IMR-90 (cell line): ENCODE data around the gene CELSR1. TPM values are rescaled to one million over a fixed set of nuclear protein-coding genes. Genes with fewer than 3 reads are reported as not detected.

Experiments used
- ATAC-seq: fragments of 200-7000 bp; cut with Tn5 transposase; 2 replicates; pipeline ENCODE4 v1.9.1; 2020; ENCODE audit warnings: low read depth, mild to moderate bottlenecking, moderate library complexity
- BruUV-seq: library from RNA; stranded (reverse); fragments of 400-500 nt; replicated peaks from 2 replicates; lab custom pipeline; 2021; lab: Mats Ljungman, UMichigan
- CTCF ChIA-PET: fragments of 300-600 bp; formaldehyde crosslinking; extraction: SDS; loops from one replicate; lab custom pipeline; 2021; ENCODE audit warnings: antibody characterized with exemption; lab: Yijun Ruan, JAX
- POLR2A ChIA-PET: fragments of 300-600 bp; sonication (Branson Sonifier 250); formaldehyde crosslinking; loops from one replicate; lab custom pipeline; 2022; ENCODE audit warnings: antibody characterized with exemption; ENCODE audit not compliant: unreplicated experiment; lab: Charles Lee
- DNase-seq: peaks from one replicate; pipeline ENCODE4 v3.0.0; 2013
- H2AFZ ChIP-seq: replicated peaks from 2 replicates; pipeline ENCODE3; 2013; ENCODE audit warnings: low read length, mild to moderate bottlenecking; ENCODE audit not compliant: poor library complexity
- H2AK5ac ChIP-seq: 2 replicates; pipeline ENCODE4 v1.6.1; 2013; ENCODE audit warnings: low read depth, low read length, inconsistent platforms
- H2AK9ac ChIP-seq: replicated peaks from 2 replicates; pipeline ENCODE3; 2013; ENCODE audit warnings: mild to moderate bottlenecking, low read depth, low read length, moderate library complexity; ENCODE audit not compliant: poor library complexity
- H2BK120ac ChIP-seq: 2 replicates; pipeline ENCODE4 v1.6.1; 2013; ENCODE audit warnings: low read depth, low read length, inconsistent platforms
- H2BK15ac ChIP-seq: 3 replicates; pipeline ENCODE4 v1.6.1; 2013; ENCODE audit warnings: low read depth, low read length, inconsistent platforms
- H2BK20ac ChIP-seq: 2 replicates; pipeline ENCODE4 v1.6.1; 2013; ENCODE audit warnings: low read depth, mild to moderate bottlenecking, inconsistent platforms, low read length, moderate library complexity
- H2BK5ac ChIP-seq: 2 replicates; pipeline ENCODE4 v1.6.1; 2013; ENCODE audit warnings: mild to moderate bottlenecking, low read depth, low read length, inconsistent platforms; ENCODE audit not compliant: poor library complexity, severe bottlenecking
- H3K14ac ChIP-seq: replicated peaks from 2 replicates; pipeline ENCODE4 v1.6.1; 2013; ENCODE audit warnings: low read depth, low read length, inconsistent platforms
- H3K18ac ChIP-seq: 2 replicates; pipeline ENCODE4 v1.6.1; 2013; ENCODE audit warnings: low read depth, low read length, control low read depth
- H3K23ac ChIP-seq: 2 replicates; pipeline ENCODE4 v1.6.1; 2013; ENCODE audit warnings: low read depth, low read length, inconsistent platforms
- H3K27ac ChIP-seq: 2 replicates; pipeline ENCODE4 v1.5.1; 2013; ENCODE audit warnings: mild to moderate bottlenecking, control low read depth, low read length; ENCODE audit not compliant: insufficient read depth
- H3K27me3 ChIP-seq: 2 replicates; pipeline ENCODE4 v1.6.1; 2013; ENCODE audit warnings: low read length; ENCODE audit not compliant: control insufficient read depth, insufficient read depth
- H3K36me3 ChIP-seq: 2 replicates; pipeline ENCODE4 v1.6.1; 2013; ENCODE audit warnings: low read length, mixed read lengths; ENCODE audit not compliant: control insufficient read depth, insufficient read depth
- H3K4ac ChIP-seq: 2 replicates; pipeline ENCODE4 v1.6.1; 2013; ENCODE audit warnings: low read depth, low read length, inconsistent platforms
- H3K4me1 ChIP-seq: 2 replicates; pipeline ENCODE4 v1.6.1; 2013; ENCODE audit warnings: low read length, mixed read lengths; ENCODE audit not compliant: control insufficient read depth, insufficient read depth
- H3K4me2 ChIP-seq: 2 replicates; pipeline ENCODE4 v1.6.1; 2013; ENCODE audit warnings: low read depth, mild to moderate bottlenecking, control low read depth, low read length, moderate library complexity
- H3K4me3 ChIP-seq: 2 replicates; pipeline ENCODE4 v1.5.1; 2013; ENCODE audit warnings: low read depth, mild to moderate bottlenecking, control low read depth, low read length, moderate library complexity; ENCODE audit not compliant: insufficient read depth
- H3K56ac ChIP-seq: 2 replicates; pipeline ENCODE4 v1.6.1; 2013; ENCODE audit warnings: low read length, inconsistent platforms; ENCODE audit not compliant: insufficient read depth; ENCODE audit errors: extremely low read depth
- H3K79me1 ChIP-seq, 2 experiments: 2 replicates each; pipeline ENCODE4 v1.6.1; 2013; ENCODE audit warnings: low read length in 2 of 2, inconsistent platforms in 1 of 2, low read depth in 1 of 2
- H3K9ac ChIP-seq: 2 replicates; pipeline ENCODE4 v1.6.1; 2013; ENCODE audit warnings: low read depth, low read length, control low read depth
- H3K9me1 ChIP-seq: 2 replicates; pipeline ENCODE4 v1.6.1; 2013; ENCODE audit warnings: low read length, inconsistent platforms; ENCODE audit not compliant: insufficient read depth
- H3K9me3 ChIP-seq: 2 replicates; pipeline ENCODE4 v1.6.1; 2013; ENCODE audit warnings: low read length; ENCODE audit not compliant: control insufficient read depth, insufficient read depth
- H4K20me1 ChIP-seq: 2 replicates; pipeline ENCODE4 v1.6.1; 2013; ENCODE audit warnings: low read length, inconsistent platforms; ENCODE audit not compliant: insufficient read depth
- H4K5ac ChIP-seq: 2 replicates; pipeline ENCODE4 v1.6.1; 2013; ENCODE audit warnings: mild to moderate bottlenecking, low read depth, low read length, control low read depth
- H4K8ac ChIP-seq, 2 experiments: 2 replicates each; pipeline ENCODE4 v1.6.1; 2013; ENCODE audit warnings: low read depth in 2 of 2, low read length in 2 of 2, control low read depth in 1 of 2, inconsistent platforms in 1 of 2
- H4K91ac ChIP-seq: 2 replicates; pipeline ENCODE4 v1.6.1; 2013; ENCODE audit warnings: low read depth, low read length, inconsistent platforms; ENCODE audit not compliant: insufficient read depth
- BHLHE40 ChIP-seq: fragments of 150-350 bp; IDR thresholded peaks from 2 replicates; pipeline ENCODE4 v1.6.1; 2016; ENCODE audit warnings: mild to moderate bottlenecking, low read depth, low read length
- CEBPB ChIP-seq: IDR thresholded peaks from 2 replicates; pipeline ENCODE4 v1.6.1; 2012; ENCODE audit warnings: low read depth, low read length, improper control_type of control experiment
- CHD1 ChIP-seq: IDR thresholded peaks from 2 replicates; pipeline ENCODE4 v1.6.1; 2012; ENCODE audit warnings: low read depth, low read length, improper control_type of control experiment
- FOS ChIP-seq: fragments of 150-350 bp; IDR thresholded peaks from 2 replicates; pipeline ENCODE4 v1.6.1; 2016; ENCODE audit warnings: low read depth, low read length
- MAFK ChIP-seq: IDR thresholded peaks from 2 replicates; pipeline ENCODE4 v1.6.1; 2012; ENCODE audit warnings: low read depth, low read length, improper control_type of control experiment
- MAZ ChIP-seq: IDR thresholded peaks from 2 replicates; pipeline ENCODE4 v1.6.1; 2012; ENCODE audit warnings: low read depth, mild to moderate bottlenecking, low read length, improper control_type of control experiment, moderate library complexity, borderline replicate concordance
- MXI1 ChIP-seq: IDR thresholded peaks from 2 replicates; pipeline ENCODE4 v1.6.1; 2012; ENCODE audit warnings: low read depth, mild to moderate bottlenecking, low read length, moderate library complexity, borderline replicate concordance
- NFE2L2 ChIP-seq: fragments of 150-350 bp; IDR thresholded peaks from 2 replicates; pipeline ENCODE4 v1.6.1; 2016; ENCODE audit warnings: low read depth, mild to moderate bottlenecking, low read length
- POLR2A ChIP-seq: IDR thresholded peaks from 2 replicates; pipeline ENCODE4 v1.6.1; 2012; ENCODE audit warnings: mild to moderate bottlenecking, low read depth, low read length
- RAD21 ChIP-seq: IDR thresholded peaks from 2 replicates; pipeline ENCODE4 v1.6.1; 2012; ENCODE audit warnings: low read length, improper control_type of control experiment
- RCOR1 ChIP-seq: IDR thresholded peaks from 2 replicates; pipeline ENCODE4 v1.6.1; 2012; ENCODE audit warnings: mild to moderate bottlenecking, low read length, improper control_type of control experiment; ENCODE audit not compliant: insufficient replicate concordance
- RFX5 ChIP-seq: IDR thresholded peaks from 2 replicates; pipeline ENCODE4 v1.8.0; 2012; ENCODE audit warnings: low read depth, mild to moderate bottlenecking, low read length, moderate library complexity
- SMC3 ChIP-seq: fragments of 150-350 bp; IDR thresholded peaks from 2 replicates; pipeline ENCODE4 v1.6.1; 2016; ENCODE audit warnings: low read depth, mild to moderate bottlenecking, antibody characterized with exemption, low read length, moderate library complexity
- WGBS, 2 experiments: methylation state at CpG; one replicate each; pipeline versions ENCODE4 v1.1.5 to v1.1.7; 2013; ENCODE audit warnings: missing lambda C conversion rate in 2 of 2; ENCODE audit not compliant: insufficient read length in 1 of 2; ENCODE audit errors: extremely low coverage in 2 of 2; 5-methylcytosine and 5-hydroxymethylcytosine counted together
- dilution Hi-C: fragments of 300-500 bp; cut with HindIII; formaldehyde crosslinking; loops from one replicate; pipeline ENCODE4 v1.14.3; 2018; ENCODE audit warnings: low sequenced_read_pairs; ENCODE audit not compliant: unreplicated experiment
- in situ Hi-C: fragments of 300-500 bp; cut with MboI; formaldehyde crosslinking; loops from 3 replicates; pipeline ENCODE4 v1.14.3; 2019; ENCODE audit warnings: low sequenced_read_pairs, inconsistent platforms, mixed read lengths
- intact Hi-C: fragments of 100-400 bp; cut with micrococcal nuclease; formaldehyde crosslinking; loops from 2 replicates; pipeline ENCODE4 v1.10.0; 2022
- polyA plus RNA-seq, 3 experiments: library from polyadenylated mRNA; depleted of rRNA; stranded (reverse); fragments of >200 nt; gene quantifications; 2 replicates each; pipeline ENCODE4 v1.2.3, GENCODE V29; 2012; ENCODE audit warnings: low replicate concordance in 1 of 3
- total RNA-seq: library from RNA; depleted of rRNA; stranded (reverse); fragments of >200 nt; gene quantifications from 2 replicates; pipeline ENCODE4 v1.2.3, GENCODE V29; 2012
- TF ChIP-seq, protein P1 (sequence below): conservative IDR thresholded peaks from 2 replicates; pipeline ENCODE4 v1.5.1; 2012; ENCODE audit warnings: mild to moderate bottlenecking, low read depth, low read length, improper control_type of control experiment
- TF ChIP-seq, protein P2 (sequence below): fragments of 150-350 bp; IDR thresholded peaks from 2 replicates; pipeline ENCODE4 v1.6.1; 2016; ENCODE audit warnings: low read depth, mild to moderate bottlenecking, low read length, moderate library complexity, borderline replicate concordance
- TF ChIP-seq, protein P3 (sequence below): fragments of 150-350 bp; IDR thresholded peaks from 2 replicates; pipeline ENCODE4 v1.6.1; 2017; ENCODE audit warnings: mild to moderate bottlenecking, antibody characterized with exemption, low read length, low read depth

CELSR1 gene
- total and polyA plus RNA-seq, 2 of the 4 experiments (the other 2 are of a cell fraction): 0.36 to 0.82 TPM

DNA sequence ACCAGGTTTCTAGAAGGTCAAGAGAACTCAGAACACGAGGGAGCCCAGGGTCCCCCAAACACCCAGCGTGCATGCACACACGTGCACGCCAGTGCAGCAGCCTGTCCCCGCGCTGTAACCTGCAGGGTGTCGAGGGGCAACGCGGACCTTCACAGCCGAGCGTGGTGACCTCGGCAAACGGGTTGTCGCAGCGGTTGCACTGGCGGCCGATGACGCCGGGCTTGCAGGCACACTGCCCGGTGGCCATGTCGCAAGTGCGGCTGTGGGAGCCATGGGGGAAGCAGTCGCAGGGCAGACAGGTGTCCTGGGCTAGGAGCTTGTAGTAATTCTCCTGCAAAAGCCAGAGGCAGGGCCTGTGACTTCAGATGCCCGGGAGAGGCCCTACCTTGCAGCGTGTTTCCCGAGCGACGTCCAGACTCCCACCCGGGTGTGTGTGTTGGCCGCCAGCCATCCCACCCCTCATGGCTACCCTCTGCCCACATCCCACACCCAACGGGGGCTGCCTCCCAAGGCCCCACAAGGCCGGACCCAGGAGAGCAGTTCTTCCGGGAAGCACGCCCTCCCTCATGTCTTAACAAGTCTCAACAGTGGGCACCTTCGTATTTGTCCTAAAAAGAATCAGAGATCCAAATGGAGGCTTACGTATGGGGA is 145.8 kb downstream of the CELSR1 start:
- TF ChIP-seq FOS: no peak
- no peak for TF ChIP-seq NFE2L2
- TF ChIP-seq RCOR1: no peak
- TF ChIP-seq BHLHE40: no peak
- no peak for TF ChIP-seq SMC3
- no peak for TF ChIP-seq MAFK
- TF ChIP-seq CEBPB: no peak
- TF ChIP-seq MXI1: no peak
- TF ChIP-seq RAD21: no peak
- TF ChIP-seq CHD1: no peak
- TF ChIP-seq, protein P1, sequence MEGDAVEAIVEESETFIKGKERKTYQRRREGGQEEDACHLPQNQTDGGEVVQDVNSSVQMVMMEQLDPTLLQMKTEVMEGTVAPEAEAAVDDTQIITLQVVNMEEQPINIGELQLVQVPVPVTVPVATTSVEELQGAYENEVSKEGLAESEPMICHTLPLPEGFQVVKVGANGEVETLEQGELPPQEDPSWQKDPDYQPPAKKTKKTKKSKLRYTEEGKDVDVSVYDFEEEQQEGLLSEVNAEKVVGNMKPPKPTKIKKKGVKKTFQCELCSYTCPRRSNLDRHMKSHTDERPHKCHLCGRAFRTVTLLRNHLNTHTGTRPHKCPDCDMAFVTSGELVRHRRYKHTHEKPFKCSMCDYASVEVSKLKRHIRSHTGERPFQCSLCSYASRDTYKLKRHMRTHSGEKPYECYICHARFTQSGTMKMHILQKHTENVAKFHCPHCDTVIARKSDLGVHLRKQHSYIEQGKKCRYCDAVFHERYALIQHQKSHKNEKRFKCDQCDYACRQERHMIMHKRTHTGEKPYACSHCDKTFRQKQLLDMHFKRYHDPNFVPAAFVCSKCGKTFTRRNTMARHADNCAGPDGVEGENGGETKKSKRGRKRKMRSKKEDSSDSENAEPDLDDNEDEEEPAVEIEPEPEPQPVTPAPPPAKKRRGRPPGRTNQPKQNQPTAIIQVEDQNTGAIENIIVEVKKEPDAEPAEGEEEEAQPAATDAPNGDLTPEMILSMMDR: no peak
- no peak for TF ChIP-seq RFX5
- TF ChIP-seq MAZ: no peak
- no peak for TF ChIP-seq POLR2A
- TF ChIP-seq, protein P2, sequence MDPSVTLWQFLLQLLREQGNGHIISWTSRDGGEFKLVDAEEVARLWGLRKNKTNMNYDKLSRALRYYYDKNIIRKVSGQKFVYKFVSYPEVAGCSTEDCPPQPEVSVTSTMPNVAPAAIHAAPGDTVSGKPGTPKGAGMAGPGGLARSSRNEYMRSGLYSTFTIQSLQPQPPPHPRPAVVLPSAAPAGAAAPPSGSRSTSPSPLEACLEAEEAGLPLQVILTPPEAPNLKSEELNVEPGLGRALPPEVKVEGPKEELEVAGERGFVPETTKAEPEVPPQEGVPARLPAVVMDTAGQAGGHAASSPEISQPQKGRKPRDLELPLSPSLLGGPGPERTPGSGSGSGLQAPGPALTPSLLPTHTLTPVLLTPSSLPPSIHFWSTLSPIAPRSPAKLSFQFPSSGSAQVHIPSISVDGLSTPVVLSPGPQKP: no peak
- TF ChIP-seq, protein P3, sequence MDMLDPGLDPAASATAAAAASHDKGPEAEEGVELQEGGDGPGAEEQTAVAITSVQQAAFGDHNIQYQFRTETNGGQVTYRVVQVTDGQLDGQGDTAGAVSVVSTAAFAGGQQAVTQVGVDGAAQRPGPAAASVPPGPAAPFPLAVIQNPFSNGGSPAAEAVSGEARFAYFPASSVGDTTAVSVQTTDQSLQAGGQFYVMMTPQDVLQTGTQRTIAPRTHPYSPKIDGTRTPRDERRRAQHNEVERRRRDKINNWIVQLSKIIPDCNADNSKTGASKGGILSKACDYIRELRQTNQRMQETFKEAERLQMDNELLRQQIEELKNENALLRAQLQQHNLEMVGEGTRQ: no peak
- no peak for ATAC-seq
- no peak overlapping the region for H3K18ac ChIP-seq
- no peaks in the 10 kb centered on the region for H3K9me3 ChIP-seq
- no peak overlapping the region for H2AFZ ChIP-seq
- H2BK15ac ChIP-seq: no peak overlapping the region
- no peak for DNase-seq
- dilution Hi-C loops (no loop called here), intact Hi-C loops (loop anchor here (10.0 kb wide), 1 partner anchor 133 kb away; no protein-coding TSS in a partner anchor), in situ Hi-C loops (no loop called here)
- no peaks in the 10 kb centered on the region for H3K4me1 ChIP-seq
- no peaks in the 10 kb centered on the region for H3K79me1 ChIP-seq
- no peak overlapping the region for H4K91ac ChIP-seq
- no peak overlapping the region for H3K14ac ChIP-seq
- H2AK5ac ChIP-seq: no peak overlapping the region
- no peak overlapping the region for H3K27ac ChIP-seq
- no peak overlapping the region for H3K4me3 ChIP-seq
- H2AK9ac ChIP-seq: no peak overlapping the region
- no peaks in the 10 kb centered on the region for H3K36me3 ChIP-seq
- H3K23ac ChIP-seq: no peak overlapping the region
- no peak overlapping the region for H2BK5ac ChIP-seq
- no TSS peak for BruUV-seq
- no peak overlapping the region for H2BK20ac ChIP-seq
- no peak overlapping the region for H3K9ac ChIP-seq
- no peak overlapping the region for H2BK120ac ChIP-seq
- no peak overlapping the region for H3K4me2 ChIP-seq
- ChIA-PET CTCF (no interaction called here), POLR2A (no interaction called here)
- WGBS, 2 experiments: 83% methylated on average over 18 of the region's 36 CpGs; no CpG with 5 or more reads in 1 of the 2 experiments
- peaks cover 2% of the 10 kb centered on the region; the same call in 1 of the 2 replicates for H3K27me3 ChIP-seq
- H4K5ac ChIP-seq: no peak overlapping the region
- no peaks in the 10 kb centered on the region for H4K20me1 ChIP-seq
- no peak overlapping the region for H3K4ac ChIP-seq
- H4K8ac ChIP-seq: no peak overlapping the region
- H3K56ac ChIP-seq: no peak overlapping the region
- no peaks in the 10 kb centered on the region for H3K9me1 ChIP-seq
